ENCODE measurements around the gene IWS1. TPM values are rescaled to one million over a fixed set of nuclear protein-coding genes. Genes with fewer than 3 reads are reported as not detected.

Gene IWS1
- total RNA-seq, 2 donors from 2014 or later: 33.3 to 43.8 TPM

GRCh38 chr2:127508631-127509034, 17.7 kb downstream of the IWS1 start:
- Mint-ChIP-seq H3K36me3 (ENCODE audit: low read depth) (peaks cover 87% of the 10 kb centered on the region), H3K27ac (no peak overlapping the region), H3K9me3 (no peaks in the 10 kb centered on the region), H3K27me3 (no peaks in the 10 kb centered on the region), H3K4me3 (no peak overlapping the region), H3K4me1 (peaks cover 31% of the 10 kb centered on the region)
- ATAC-seq (replicated peaks): peak; percentile 75

- peaks cover 31% of the 10 kb centered on the region for H3K4me1 Mint-ChIP-seq
- H3K27me3 Mint-ChIP-seq: no peaks in the 10 kb centered on the region
- peak overlapping the region; percentile 28 for H3K27ac Mint-ChIP-seq
- H3K36me3 Mint-ChIP-seq (ENCODE audit: low read depth): peaks cover 87% of the 10 kb centered on the region
- H3K9me3 Mint-ChIP-seq: no peaks in the 10 kb centered on the region
- no peak overlapping the region for H3K4me3 Mint-ChIP-seq
- ATAC-seq (replicated peaks): no peak
Measured at GRCh38 chr2:127508023-127508630, 18.2 kb downstream of the IWS1 start.

- H3K27ac Mint-ChIP-seq: no peak overlapping the region
- H3K36me3 Mint-ChIP-seq (ENCODE audit: low read depth): peaks cover 87% of the 10 kb centered on the region
- no peaks in the 10 kb centered on the region for H3K9me3 Mint-ChIP-seq
- no peak for ATAC-seq (replicated peaks)
- H3K4me3 Mint-ChIP-seq: no peak overlapping the region
- H3K27me3 Mint-ChIP-seq: no peaks in the 10 kb centered on the region
- H3K4me1 Mint-ChIP-seq: peaks cover 26% of the 10 kb centered on the region
Measured at GRCh38 chr2:127506510-127506909, 19.8 kb downstream of the IWS1 start.

DNA sequence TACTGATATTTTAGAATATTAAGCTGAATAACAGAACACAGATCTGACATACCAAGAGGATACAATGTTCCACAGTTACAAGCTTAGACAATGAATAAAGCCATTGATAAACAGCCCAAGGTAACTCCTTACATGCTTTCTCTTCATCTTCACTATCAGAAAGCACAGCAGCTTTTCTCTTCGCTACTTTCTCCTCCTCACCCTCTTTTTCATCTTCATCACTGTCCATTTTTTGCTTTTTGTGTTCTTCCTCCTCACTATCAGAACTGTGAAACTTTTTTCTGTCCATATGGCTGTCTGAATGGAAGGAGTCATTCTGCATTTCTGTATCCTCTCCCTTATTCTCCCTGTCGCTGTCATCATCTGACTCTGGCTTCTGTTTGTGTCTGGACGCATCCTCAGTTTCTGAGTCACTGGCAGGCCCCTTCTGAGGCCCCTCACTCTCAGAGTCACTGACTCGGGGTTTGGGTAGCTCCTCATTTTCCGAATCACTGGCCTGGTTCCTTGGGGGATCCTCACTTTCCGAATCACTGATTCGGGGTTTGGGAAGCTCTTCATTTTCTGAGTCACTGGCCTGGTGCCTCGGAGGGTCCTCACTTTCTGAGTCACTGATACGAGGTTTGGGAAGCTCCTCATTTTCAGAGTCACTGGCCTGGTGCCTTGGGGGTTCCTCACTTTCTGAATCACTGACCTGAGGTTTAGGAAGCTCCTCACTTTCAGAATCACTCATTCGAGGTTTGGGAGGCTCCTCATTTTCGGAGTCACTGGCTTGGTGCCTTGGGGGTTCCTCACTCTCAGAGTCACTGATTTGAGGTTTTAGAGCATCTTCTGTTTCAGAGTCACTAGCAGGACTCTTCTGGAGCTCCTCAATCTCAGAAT, 21.5 kb downstream of the IWS1 start:
- ATAC-seq (replicated peaks): peak; percentile 59
- Mint-ChIP-seq H3K9me3 (no peaks in the 10 kb centered on the region), H3K27ac (peak overlapping the region; percentile 69), H3K4me1 (peaks cover 20% of the 10 kb centered on the region), H3K36me3 (ENCODE audit: low read depth) (peaks cover 90% of the 10 kb centered on the region), H3K27me3 (no peaks in the 10 kb centered on the region), H3K4me3 (no peak overlapping the region)

DNA sequence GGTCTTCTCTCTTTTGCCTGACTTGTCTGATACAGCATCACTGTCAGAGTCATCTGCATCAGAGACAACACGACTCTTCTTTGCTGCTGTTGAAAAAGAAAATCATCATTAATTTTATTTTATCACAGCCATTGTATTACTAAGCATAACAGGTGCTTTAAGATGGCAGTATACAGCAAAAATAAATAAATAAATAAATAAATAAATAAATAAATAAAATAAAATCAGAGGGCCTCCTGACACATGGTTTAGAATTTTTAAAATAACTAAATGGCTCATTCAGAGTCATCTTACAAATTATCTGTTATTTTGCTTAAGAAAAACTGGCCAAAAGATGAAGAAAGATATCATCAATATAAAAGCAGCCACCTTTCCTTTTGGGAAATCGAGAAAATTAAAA, 22.8 kb downstream of the IWS1 start:
- no peaks in the 10 kb centered on the region for H3K9me3 Mint-ChIP-seq
- H3K4me3 Mint-ChIP-seq: no peak overlapping the region
- peak overlapping the region; percentile 68 for H3K27ac Mint-ChIP-seq
- H3K4me1 Mint-ChIP-seq: peaks cover 14% of the 10 kb centered on the region
- no peak for ATAC-seq (replicated peaks)
- peaks cover 90% of the 10 kb centered on the region for H3K36me3 Mint-ChIP-seq (ENCODE audit: low read depth)
- no peaks in the 10 kb centered on the region for H3K27me3 Mint-ChIP-seq

GRCh38 chr2:127498386-127498785, 27.9 kb downstream of the IWS1 start:
- peaks cover 100% of the 10 kb centered on the region for H3K36me3 Mint-ChIP-seq (ENCODE audit: low read depth)
- ATAC-seq (replicated peaks): no peak
- peak overlapping the region; percentile 16 for H3K27ac Mint-ChIP-seq

GRCh38 chr2:127490283-127490682, 36.0 kb downstream of the IWS1 start:
- H3K36me3 Mint-ChIP-seq (ENCODE audit: low read depth): peaks cover 100% of the 10 kb centered on the region
- no peaks in the 10 kb centered on the region for H3K27me3 Mint-ChIP-seq

More at GRCh38 chr2:127498386-127498785, 27.9 kb downstream of the IWS1 start:
- Mint-ChIP-seq H3K9me3 (no peaks in the 10 kb centered on the region), H3K4me1 (peaks cover 9% of the 10 kb centered on the region), H3K4me3 (no peak overlapping the region), H3K27me3 (no peaks in the 10 kb centered on the region)

DNA sequence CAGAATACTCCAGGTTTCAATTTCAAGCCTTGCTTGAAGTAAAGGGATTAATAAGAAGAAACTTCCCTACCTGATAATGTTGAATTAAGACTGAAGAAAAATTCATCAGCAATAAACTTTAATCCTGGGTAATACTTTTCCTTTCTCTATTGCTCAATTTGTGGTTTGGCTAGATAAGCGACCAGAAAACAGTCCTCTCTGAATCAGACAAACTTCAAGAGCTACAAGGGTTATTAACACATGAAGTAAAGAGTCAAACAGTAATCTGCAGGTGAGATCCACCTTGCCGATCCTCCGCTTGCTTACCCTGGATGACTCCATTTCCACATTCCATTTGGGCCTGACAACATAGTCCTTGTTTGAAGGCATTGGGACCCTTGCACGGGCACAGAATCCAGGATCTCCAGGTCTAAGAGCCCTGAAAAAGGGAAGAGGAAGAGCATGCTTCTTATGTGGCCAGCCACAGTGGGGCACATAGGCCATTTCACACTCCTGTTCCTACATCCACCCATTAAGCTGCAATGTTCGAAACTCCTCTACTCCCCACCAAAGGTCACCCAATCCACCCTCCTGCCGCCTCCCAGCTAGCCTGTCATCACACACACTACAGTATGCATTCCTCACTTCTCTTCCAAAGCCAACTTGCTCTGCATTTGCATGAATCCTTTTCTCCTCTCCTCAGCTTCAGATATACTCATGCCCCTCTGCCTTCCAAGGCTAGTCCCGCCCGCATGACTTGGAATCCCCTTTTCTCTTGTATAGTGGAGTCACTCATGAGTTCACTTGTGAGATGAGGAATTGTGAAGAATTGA, 39.8 kb downstream of the IWS1 start:
- H3K4me3 Mint-ChIP-seq: no peak overlapping the region
- peaks cover 20% of the 10 kb centered on the region for H3K4me1 Mint-ChIP-seq
- H3K36me3 Mint-ChIP-seq (ENCODE audit: low read depth): peaks cover 100% of the 10 kb centered on the region
- no peaks in the 10 kb centered on the region for H3K9me3 Mint-ChIP-seq
- no peaks in the 10 kb centered on the region for H3K27me3 Mint-ChIP-seq
- peak overlapping the region; percentile 61 for H3K27ac Mint-ChIP-seq
- ATAC-seq (replicated peaks): no peak

More at GRCh38 chr2:127490283-127490682, 36.0 kb downstream of the IWS1 start:
- no peaks in the 10 kb centered on the region for H3K9me3 Mint-ChIP-seq
- no peak overlapping the region for H3K27ac Mint-ChIP-seq
- H3K4me3 Mint-ChIP-seq: no peak overlapping the region
- peaks cover 21% of the 10 kb centered on the region for H3K4me1 Mint-ChIP-seq
- no peak for ATAC-seq (replicated peaks)

DNA sequence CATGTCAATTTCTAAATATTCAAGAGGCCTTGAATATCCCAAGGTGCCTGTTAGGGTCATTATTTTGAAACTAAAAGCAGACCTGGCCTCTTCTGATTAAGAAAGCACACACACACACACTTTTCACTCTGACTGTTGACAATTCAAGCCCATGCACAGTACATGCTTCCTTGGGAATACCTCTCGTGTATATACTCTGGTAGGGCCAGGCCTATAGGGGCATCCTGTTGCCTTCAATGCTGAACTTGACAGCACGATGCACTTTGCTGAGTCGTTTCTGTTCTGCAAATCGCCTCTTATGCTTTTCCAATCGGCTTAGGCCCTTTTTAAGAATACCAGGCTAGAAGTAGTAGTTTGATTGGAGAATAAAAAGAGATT, 40.6 kb downstream of the IWS1 start:
- Mint-ChIP-seq H3K4me3 (no peak overlapping the region), H3K4me1 (peaks cover 20% of the 10 kb centered on the region), H3K27ac (peak overlapping the region; percentile 61), H3K36me3 (ENCODE audit: low read depth) (peaks cover 100% of the 10 kb centered on the region), H3K9me3 (no peaks in the 10 kb centered on the region), H3K27me3 (no peaks in the 10 kb centered on the region)
- no peak for ATAC-seq (replicated peaks)

DNA sequence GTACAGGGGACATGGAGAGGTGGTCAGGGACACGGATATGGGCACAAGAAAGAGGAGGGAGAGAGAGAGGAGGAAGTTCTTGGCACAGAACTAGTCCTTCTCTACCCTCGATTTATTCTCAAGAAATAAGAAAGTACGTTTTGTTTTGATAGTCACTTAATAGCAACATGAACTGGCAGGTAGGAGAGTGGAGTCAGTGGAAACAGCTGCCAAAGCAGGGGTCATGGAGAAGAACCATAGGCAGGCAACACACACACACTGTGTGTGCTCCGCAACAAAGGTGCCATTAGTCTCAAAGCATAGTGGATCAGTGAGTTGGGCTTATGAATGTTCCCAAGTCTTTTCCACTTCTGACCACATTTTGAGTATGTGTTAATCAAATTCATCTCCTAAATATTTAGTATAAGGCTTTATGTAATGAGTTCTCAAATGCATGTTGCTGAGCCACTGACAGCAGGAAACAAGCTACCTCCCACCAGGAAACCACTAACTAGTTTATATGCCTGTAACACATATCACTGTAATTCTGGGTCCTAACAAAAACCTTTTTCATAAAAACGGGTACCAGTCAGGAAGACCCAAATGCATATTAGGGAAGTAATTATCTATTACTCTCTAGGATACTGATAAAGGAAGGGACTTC, 41.1 kb downstream of the IWS1 start:
- no peaks in the 10 kb centered on the region for H3K27me3 Mint-ChIP-seq
- peaks cover 99% of the 10 kb centered on the region for H3K36me3 Mint-ChIP-seq (ENCODE audit: low read depth)
- peaks cover 20% of the 10 kb centered on the region for H3K4me1 Mint-ChIP-seq
- H3K4me3 Mint-ChIP-seq: no peak overlapping the region
- peak overlapping the region; percentile 73 for H3K27ac Mint-ChIP-seq
- no peaks in the 10 kb centered on the region for H3K9me3 Mint-ChIP-seq
- no peak for ATAC-seq (replicated peaks)

DNA sequence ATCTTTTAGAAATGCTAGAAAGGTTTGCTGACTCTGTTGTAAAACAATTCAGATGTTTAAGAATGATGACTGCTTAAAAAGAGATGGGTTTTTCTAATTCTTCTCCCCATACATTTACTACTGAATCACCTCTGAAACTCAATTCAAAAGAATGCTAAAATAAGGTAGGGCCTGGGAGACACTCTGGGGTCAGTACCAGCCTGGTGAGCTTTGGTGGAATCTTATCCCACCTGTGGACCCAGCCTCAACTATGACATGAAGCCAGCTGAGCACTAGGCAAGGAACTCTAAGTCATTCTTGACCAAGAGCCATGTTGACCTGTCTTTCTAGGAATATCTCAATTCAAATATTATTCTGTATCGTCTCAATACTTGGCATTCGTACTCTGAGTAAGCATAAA, 44.3 kb downstream of the IWS1 start:
- H3K36me3 Mint-ChIP-seq (ENCODE audit: low read depth): peaks cover 73% of the 10 kb centered on the region

GRCh38 chr2:127479866-127480743, 46.2 kb downstream of the IWS1 start:
- ATAC-seq (replicated peaks): no peak
- H3K36me3 Mint-ChIP-seq (ENCODE audit: low read depth): peaks cover 54% of the 10 kb centered on the region
- H3K9me3 Mint-ChIP-seq: no peaks in the 10 kb centered on the region
- H3K27me3 Mint-ChIP-seq: no peaks in the 10 kb centered on the region
- no peak overlapping the region for H3K4me3 Mint-ChIP-seq
- no peak overlapping the region for H3K27ac Mint-ChIP-seq
- no peaks in the 10 kb centered on the region for H3K4me1 Mint-ChIP-seq

More for the DNA sequence above, 44.3 kb downstream of the IWS1 start:
- Mint-ChIP-seq H3K27me3 (no peaks in the 10 kb centered on the region), H3K27ac (peak overlapping the region; percentile 24), H3K4me1 (peaks cover 8% of the 10 kb centered on the region), H3K9me3 (no peaks in the 10 kb centered on the region), H3K4me3 (no peak overlapping the region)
- ATAC-seq (replicated peaks): no peak

GRCh38 chr2:127479219-127479825, 47.0 kb downstream of the IWS1 start:
- H3K36me3 Mint-ChIP-seq (ENCODE audit: low read depth): peaks cover 46% of the 10 kb centered on the region
- H3K27me3 Mint-ChIP-seq: no peaks in the 10 kb centered on the region
- no peak overlapping the region for H3K27ac Mint-ChIP-seq
- no peaks in the 10 kb centered on the region for H3K4me1 Mint-ChIP-seq
- no peaks in the 10 kb centered on the region for H3K9me3 Mint-ChIP-seq
- no peak overlapping the region for H3K4me3 Mint-ChIP-seq
- ATAC-seq (replicated peaks): peak; percentile 51
